Mucosa of stomach (tissue), 1 donor: ENCODE measurements around the gene EMX1.

ENCODE experiments used
- H3K27me3 ChIP-seq: one replicate; pipeline ENCODE4 v1.7.0; 2013; ENCODE audit warnings: mild to moderate bottlenecking, low read length; ENCODE audit not compliant: control insufficient read depth, insufficient read depth
- H3K36me3 ChIP-seq: one replicate; pipeline ENCODE4 v1.7.0; 2013; ENCODE audit warnings: low read length; ENCODE audit not compliant: control insufficient read depth, insufficient read depth
- H3K4me1 ChIP-seq: one replicate; pipeline ENCODE4 v1.7.0; 2013; ENCODE audit warnings: mild to moderate bottlenecking, low read length; ENCODE audit not compliant: control insufficient read depth, insufficient read depth
- H3K4me3 ChIP-seq: one replicate; pipeline ENCODE4 v1.7.0; 2013; ENCODE audit warnings: low read length
- H3K9ac ChIP-seq: one replicate; pipeline ENCODE4 v1.7.0; 2013; ENCODE audit warnings: mild to moderate bottlenecking, low read length, moderate library complexity
- H3K9me3 ChIP-seq: one replicate; pipeline ENCODE4 v1.7.0; 2013; ENCODE audit warnings: mild to moderate bottlenecking, low read length, moderate library complexity; ENCODE audit not compliant: control insufficient read depth
- donor health status: Pancreatic carcinoma.

The EMX1 gene

DNA sequence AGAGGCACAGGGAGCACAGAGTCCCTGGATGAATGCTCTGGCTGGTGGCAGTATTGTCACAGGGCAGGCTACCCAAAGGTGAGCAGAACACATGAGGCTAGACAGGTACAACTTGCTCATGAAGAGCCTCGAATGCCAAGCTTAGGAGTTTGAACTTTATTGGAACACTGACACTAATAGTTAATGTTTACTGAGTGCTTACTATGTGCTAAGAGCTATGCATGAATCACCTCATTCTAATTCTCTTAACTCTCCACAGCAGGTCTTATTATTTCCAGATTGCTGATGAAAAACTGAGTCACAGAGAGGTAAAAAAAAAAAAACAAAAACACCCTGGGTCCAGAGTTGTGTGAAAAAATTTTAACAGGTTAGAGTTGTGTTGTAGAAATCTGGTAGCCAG lies 6.1 kb upstream of the EMX1 start:
- H3K27me3 ChIP-seq, result peaks cover 73% of the 10 kb centered on the region
- no peak overlapping the region for H3K9ac ChIP-seq
- no peak overlapping the region for H3K4me3 ChIP-seq
- no peaks in the 10 kb centered on the region for H3K36me3 ChIP-seq
- peaks cover 13% of the 10 kb centered on the region for H3K4me1 ChIP-seq
- no peaks in the 10 kb centered on the region for H3K9me3 ChIP-seq

DNA sequence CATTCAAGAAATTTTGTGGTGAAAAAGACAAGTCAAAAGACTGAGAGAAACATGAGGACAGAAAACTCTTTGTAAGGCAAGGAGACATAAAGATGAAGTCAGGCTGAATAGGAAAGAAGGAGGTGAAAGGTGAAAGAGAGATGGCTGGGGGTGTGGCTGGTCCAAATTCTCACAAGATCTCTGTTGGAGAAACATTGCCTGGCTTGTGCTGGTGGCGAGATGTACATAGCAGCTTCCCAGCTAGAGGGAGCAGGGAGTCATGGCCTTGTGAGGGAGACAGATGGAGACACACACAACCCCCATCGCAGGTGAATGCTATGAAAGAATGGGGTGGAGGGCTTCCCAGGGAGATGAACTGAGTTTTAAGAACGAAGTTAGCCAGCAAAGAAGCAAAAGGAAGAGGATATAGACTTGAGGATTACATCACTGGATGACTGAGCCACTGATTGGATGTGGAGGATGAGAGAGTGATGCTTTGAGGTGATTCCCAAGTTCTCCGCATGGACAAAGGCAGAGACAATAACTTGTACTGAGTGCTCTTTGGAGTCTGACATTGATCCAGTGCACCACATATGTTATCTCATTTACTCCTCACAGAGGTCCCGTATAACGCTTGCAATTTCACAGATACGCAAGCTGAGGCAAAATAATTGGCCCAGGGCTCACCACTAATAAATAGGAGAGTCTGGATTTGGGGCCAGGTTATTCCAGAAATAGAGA lies 3.7 kb upstream of the EMX1 start:
- H3K27me3 ChIP-seq, result peaks cover 92% of the 10 kb centered on the region
- H3K36me3 ChIP-seq, result no peaks in the 10 kb centered on the region
- no peaks in the 10 kb centered on the region for H3K9me3 ChIP-seq

DNA sequence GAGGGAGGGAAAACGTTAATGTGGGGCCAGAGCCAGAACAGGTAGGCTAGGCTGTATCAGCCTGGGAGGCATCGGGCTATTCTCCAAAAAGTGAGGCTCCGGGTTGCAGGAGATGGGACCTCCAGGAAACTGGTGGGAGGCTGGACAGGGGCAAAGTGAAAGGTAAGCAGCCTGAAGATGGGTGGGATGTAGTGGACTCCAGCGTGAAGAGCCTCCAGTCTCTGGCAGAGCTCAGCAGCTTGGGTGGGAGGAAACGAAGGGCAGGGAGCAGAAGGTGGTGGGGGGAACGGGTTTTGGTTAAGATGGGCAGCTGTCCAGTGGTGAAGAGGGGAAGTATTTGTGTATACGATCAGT lies 3.1 kb upstream of the EMX1 start:
- Histone ChIP-seq H3K4me3 (no peak overlapping the region), H3K27me3 (peaks cover 95% of the 10 kb centered on the region), H3K9ac (no peak overlapping the region)

More for the DNA sequence above, 3.7 kb upstream of the EMX1 start:
- H3K4me3 ChIP-seq, result no peak overlapping the region
- H3K9ac ChIP-seq, result no peak overlapping the region
- H3K4me1 ChIP-seq, result peaks cover 30% of the 10 kb centered on the region

DNA sequence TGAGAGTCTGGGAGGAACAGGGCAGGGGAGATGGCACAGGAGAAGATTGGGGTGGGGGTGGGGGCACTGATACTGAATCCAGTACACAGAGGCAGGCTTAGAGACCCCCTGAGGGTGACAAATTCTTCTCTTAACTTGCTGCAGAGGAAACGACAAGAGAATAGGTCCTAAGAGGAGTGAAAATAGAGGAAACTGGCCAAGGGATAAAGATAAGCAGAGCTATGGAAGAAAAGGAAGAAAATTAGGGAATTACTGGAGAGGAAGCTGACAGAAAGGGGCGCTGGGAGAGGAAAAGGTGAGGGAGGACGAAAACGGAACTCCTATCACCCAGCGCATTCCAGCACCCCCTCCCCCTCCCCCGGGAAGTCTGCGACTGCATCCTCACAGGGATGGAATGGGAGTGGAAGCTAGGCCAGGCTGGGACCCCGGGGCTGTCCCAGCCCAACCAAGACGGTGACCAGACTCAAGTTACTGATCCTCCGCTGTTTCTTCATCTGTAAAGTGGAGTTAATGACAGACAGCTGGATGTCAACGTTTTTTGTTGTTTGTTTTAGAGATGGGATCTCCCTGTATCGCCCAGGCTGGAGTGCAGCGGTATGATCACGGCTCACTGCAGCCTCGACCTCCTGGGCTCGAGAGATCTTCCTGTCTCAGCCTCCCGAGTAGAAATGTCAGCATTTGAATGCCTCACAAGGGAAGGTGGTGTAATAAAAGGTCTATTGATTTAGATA lies 2.6 kb upstream of the EMX1 start:
- no peak overlapping the region for H3K9ac ChIP-seq
- H3K4me1 ChIP-seq, result peaks cover 31% of the 10 kb centered on the region
- H3K36me3 ChIP-seq, result no peaks in the 10 kb centered on the region
- no peak overlapping the region for H3K4me3 ChIP-seq
- H3K9me3 ChIP-seq, result no peaks in the 10 kb centered on the region
- peaks cover 95% of the 10 kb centered on the region for H3K27me3 ChIP-seq

More for the DNA sequence above, 3.1 kb upstream of the EMX1 start:
- Histone ChIP-seq H3K9me3 (no peaks in the 10 kb centered on the region), H3K4me1 (peaks cover 31% of the 10 kb centered on the region), H3K36me3 (no peaks in the 10 kb centered on the region)

DNA sequence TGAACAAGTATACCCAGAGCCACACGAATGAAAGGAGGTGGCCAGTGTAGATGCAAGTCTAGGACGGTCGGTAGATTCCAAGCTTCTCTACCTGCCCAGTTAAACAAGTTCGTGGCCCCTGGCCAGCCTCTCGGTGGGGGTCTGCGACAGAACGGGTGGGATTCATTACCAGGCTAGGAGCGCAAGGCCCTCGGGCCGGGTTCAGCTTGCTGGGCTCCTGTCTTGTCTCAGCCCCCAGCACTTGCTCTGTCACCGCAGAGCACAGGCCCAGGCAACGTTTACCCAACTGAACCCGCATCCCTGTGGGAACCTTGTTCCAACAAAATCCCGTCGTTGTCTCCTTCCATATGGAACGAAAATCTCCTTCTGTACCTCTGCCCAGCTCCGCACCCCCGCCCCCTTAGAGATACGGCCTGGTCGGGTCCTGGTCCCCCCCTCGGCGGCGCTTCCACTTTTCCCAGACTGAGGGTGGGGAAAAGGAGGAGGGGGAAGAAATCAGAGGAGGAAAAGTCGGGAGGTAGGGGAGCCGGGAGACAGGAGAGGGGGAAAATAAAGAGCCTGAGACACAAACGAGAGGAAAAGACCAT lies 1.9 kb upstream of the EMX1 start:
- Histone ChIP-seq H3K4me3 (no peak overlapping the region), H3K36me3 (no peaks in the 10 kb centered on the region), H3K9me3 (no peaks in the 10 kb centered on the region), H3K4me1 (peaks cover 33% of the 10 kb centered on the region), H3K9ac (no peak overlapping the region), H3K27me3 (peaks cover 95% of the 10 kb centered on the region)

DNA sequence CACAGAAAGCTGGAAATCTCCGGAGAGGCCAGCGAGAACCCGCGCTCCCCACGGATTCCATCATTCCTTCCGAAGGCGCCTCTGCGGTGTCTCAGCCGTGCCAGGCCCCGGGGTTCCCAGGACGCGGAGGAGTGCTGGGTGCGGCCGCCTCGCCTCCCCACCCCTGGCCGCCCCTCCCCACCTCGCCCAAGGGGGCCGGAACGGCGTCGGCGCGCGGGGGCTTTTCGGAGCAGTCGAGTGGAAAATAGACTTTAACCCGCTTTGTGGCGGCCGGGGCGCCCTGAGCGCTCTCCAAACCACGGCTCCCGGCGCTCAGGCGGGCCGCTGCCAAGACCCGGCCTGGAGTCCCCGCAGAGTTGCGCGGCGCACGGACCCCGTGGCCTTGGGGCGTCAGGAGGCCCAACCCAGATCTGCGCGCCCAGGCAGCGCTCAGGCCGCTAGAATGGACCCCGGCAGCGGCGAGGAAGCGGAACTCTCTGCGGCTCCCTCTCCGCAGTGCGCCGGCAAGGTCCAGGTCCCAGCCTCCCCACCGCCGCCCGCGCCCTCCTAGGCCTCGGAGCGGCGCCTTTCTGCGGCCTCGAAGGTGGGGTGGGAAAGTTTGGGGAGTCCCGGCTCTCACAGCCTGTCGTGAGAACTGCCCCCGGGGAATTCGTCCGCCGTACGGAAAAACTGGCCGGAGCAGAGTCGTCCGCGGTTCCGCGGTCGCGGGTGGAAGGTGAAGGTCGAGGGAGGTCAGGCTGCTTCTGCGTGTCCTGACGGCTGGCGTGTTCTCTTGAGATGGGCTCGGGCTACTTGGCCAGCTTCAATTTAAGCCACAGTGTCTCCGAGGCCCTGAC lies 1.2 kb upstream of the EMX1 start:
- Histone ChIP-seq H3K27me3 (peaks cover 95% of the 10 kb centered on the region), H3K4me1 (peaks cover 39% of the 10 kb centered on the region)

DNA sequence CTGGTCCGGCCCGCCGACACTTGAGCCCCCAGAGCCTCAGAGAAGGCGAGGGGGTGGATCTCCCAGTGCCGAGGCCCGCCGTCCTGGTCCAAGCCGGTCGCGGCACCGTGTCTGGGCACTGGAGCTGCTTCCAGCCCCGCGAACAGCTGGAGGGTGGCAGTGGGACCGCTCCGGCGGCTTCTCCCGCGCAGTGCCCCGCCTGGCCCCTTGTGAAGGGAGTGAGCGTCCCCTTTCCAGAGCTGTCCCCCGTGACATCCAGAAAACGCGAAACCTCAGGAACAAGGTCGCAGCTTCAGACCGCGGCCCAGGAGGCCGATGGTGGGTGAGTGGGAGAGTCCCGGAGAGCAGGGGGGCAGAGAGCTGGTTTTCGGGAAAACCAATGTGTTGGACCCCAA lies 579 bp upstream of the EMX1 start:
- Histone ChIP-seq H3K4me3 (no peak overlapping the region), H3K9ac (no peak overlapping the region), H3K9me3 (no peaks in the 10 kb centered on the region), H3K36me3 (no peaks in the 10 kb centered on the region), H3K27me3 (peaks cover 95% of the 10 kb centered on the region), H3K4me1 (peaks cover 39% of the 10 kb centered on the region)

More for the DNA sequence above, 1.2 kb upstream of the EMX1 start:
- Histone ChIP-seq H3K4me3 (no peak overlapping the region), H3K9ac (no peak overlapping the region), H3K9me3 (no peaks in the 10 kb centered on the region), H3K36me3 (no peaks in the 10 kb centered on the region)

DNA sequence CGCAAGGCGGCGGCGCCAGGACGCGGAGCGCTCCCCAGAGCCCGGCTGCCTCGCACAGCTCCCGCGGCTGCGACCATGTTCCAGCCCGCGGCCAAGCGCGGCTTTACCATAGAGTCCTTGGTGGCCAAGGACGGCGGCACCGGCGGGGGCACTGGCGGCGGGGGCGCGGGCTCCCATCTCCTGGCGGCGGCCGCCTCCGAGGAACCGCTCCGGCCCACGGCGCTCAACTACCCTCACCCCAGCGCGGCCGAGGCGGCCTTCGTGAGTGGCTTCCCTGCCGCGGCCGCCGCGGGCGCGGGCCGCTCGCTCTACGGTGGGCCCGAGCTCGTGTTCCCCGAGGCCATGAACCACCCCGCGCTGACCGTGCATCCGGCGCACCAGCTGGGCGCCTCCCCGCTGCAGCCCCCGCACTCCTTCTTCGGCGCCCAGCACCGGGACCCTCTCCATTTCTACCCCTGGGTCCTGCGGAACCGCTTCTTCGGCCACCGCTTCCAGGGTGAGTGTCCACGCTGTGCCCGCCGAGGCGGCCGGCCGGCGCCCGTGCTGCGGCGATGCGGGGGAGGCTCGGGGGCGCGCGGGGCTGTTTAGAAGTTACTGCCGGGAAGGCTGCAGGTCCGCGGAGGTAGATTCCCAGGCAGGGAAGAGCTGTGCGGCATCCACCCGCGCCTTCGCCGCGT lies 696 bp downstream of the EMX1 start:
- H3K4me3 ChIP-seq, result no peak overlapping the region
- H3K27me3 ChIP-seq, result peaks cover 100% of the 10 kb centered on the region
- H3K4me1 ChIP-seq, result peaks cover 39% of the 10 kb centered on the region
- H3K9ac ChIP-seq, result no peak overlapping the region
- H3K36me3 ChIP-seq, result no peaks in the 10 kb centered on the region
- no peaks in the 10 kb centered on the region for H3K9me3 ChIP-seq

DNA sequence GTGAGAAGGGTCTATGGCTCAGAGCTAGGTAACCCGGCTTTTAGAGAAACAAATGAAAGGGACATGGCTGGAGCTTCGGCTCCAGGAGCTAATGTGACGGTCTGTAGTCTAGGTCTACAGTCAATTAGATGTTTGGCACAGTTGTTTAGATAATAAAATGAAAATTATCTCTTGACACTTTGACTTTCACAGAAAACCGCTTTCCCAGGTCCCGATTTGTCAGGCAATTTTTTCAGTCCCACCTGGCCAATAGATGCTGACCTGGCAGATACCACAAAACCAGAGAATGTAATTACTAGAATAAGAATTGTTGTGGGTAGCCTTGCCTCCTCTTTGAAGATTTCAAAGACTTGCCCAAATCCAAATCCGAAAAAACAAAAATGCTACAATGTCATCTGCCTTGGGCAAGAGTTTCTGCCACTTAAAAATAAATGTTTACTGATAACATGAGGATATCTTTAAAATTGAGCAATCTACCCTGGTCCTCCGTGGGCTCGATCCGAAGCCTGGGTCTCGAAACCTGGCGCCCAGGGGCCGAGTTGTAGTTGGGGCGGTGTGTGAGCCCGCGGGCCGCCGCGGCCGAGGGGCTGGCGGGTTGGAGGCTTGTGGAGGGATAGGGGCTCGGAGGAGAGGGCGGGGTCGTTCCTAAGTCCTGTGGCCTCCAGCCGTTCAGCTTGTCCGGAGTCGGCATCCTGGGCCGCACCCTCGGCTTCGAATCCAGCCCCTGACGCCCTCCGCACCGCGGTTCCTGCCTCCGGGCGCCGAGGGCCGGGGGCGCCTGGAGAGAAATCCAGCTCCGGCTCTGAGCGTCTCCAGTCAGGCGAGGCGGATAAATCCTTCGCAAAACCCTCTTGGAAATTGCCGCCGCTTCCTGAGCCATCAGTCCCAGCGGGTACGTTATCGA lies 2.3 kb downstream of the EMX1 start:
- Histone ChIP-seq H3K9me3 (no peaks in the 10 kb centered on the region), H3K4me3 (no peak overlapping the region), H3K9ac (no peak overlapping the region), H3K27me3 (peaks cover 100% of the 10 kb centered on the region), H3K4me1 (peaks cover 53% of the 10 kb centered on the region), H3K36me3 (no peaks in the 10 kb centered on the region)

DNA sequence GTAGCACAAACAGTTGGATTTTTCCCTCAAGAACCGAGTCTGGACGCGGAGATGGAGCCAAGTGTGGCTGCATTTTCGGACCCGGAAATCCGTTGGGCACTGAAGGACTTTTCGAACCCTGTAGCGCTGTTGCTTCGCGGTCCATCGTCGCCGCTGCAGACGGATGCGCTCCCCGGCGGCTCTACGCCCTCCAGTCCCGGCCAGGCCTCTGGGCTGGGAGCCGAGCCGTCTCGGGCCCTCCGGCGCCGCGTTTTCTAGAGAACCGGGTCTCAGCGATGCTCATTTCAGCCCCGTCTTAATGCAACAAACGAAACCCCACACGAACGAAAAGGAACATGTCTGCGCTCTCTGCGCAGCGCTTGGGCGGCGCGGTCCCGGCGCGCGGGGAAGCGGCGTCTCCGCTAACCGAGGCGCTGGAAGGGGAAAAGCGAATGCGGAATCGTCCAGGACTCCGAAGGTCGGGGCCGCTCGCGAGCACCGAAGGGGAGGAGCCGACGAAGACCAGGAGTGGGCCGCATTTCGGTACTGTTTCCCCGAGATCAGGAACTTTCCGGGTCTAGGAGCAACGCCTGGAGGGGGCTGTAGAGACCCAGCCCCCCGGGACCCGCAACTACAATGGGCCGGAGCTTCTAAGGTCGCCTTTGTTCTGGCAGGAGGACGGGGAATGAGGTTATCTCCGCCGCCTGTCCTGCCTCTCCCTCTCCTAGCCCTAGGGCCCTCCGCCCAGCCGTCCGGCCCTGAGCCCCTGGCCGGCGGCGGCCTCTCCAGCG lies 3.2 kb downstream of the EMX1 start:
- Histone ChIP-seq H3K27me3 (peaks cover 100% of the 10 kb centered on the region), H3K9me3 (no peaks in the 10 kb centered on the region), H3K36me3 (no peaks in the 10 kb centered on the region), H3K4me1 (peaks cover 48% of the 10 kb centered on the region), H3K4me3 (no peak overlapping the region), H3K9ac (no peak overlapping the region)
